HepG2 (cell line): Measurements from ENCODE around the gene USP8. TPM values are rescaled to one million over a fixed set of nuclear protein-coding genes. Genes with fewer than 3 reads are reported as not detected.
"Not testable (repeated sequence)": the region's sequence is repeated elsewhere in the genome, so short reads cannot be mapped to it uniquely, and the experiment has no call there.

Experiments used
- ATAC-seq: fragments of 200-7000 bp; cut with Tn5 transposase; 3 replicates; pipeline ENCODE4 v1.9.1; 2020; ENCODE audit warnings: mild to moderate bottlenecking, moderate library complexity
- BruUV-seq: library from RNA; stranded (reverse); fragments of 400-500 nt; replicated peaks from 2 replicates; lab custom pipeline; 2021; lab: Mats Ljungman, UMichigan
- CTCF ChIA-PET: fragments of 300-600 bp; formaldehyde crosslinking; extraction: SDS; loops from one replicate; lab custom pipeline; 2021; ENCODE audit warnings: low total read pairs, inconsistent platforms, low intra/inter-chr PET ratio; lab: Yijun Ruan, JAX
- POLR2A ChIA-PET: fragments of 350-600 bp; sonication (Branson Sonifier 250); formaldehyde crosslinking; loops from one replicate; lab custom pipeline; 2020; ENCODE audit warnings: antibody characterized with exemption, inconsistent platforms; lab: Yijun Ruan, JAX
- DNase-seq: peaks from one replicate; pipeline ENCODE4 v3.0.0-alpha.2; 2015; ENCODE audit warnings: low spot score
- FAIRE-seq: peaks from 3 replicates; lab custom pipeline; 2011; peaks lifted over from hg19 to GRCh38; lab: Jason Lieb, UNC
- H2AFZ ChIP-seq: one replicate; pipeline ENCODE4 v1.6.1; 2011; ENCODE audit warnings: low read length, inconsistent platforms
- H3K27ac ChIP-seq: fragments of 300-600 bp; 3 replicates; pipeline ENCODE4 v1.8.0; 2011; ENCODE audit warnings: mixed run types, mild to moderate bottlenecking, mixed read lengths, low read length, inconsistent platforms; ENCODE audit not compliant: insufficient read depth; ENCODE audit errors: extremely low read length
- H3K27me3 ChIP-seq, 2 experiments: fragments of 200-600 bp in 1 of 2; 2 replicates in 1 of 2; 3 replicates in 1 of 2; pipeline versions ENCODE4 v1.6.0 to v1.8.0; 2011; ENCODE audit warnings: low read length in 2 of 2, mild to moderate bottlenecking in 2 of 2, moderate library complexity in 2 of 2, inconsistent platforms in 1 of 2; ENCODE audit not compliant: insufficient read depth in 2 of 2, control insufficient read depth in 1 of 2
- H3K36me3 ChIP-seq, 2 experiments: fragments of 200-600 bp in 1 of 2; replicated peaks in 1 of 2; 2 replicates in 1 of 2; 3 replicates in 1 of 2; pipeline versions ENCODE4 v1.5.1 to v1.8.0; 2011; ENCODE audit warnings: low read length in 2 of 2, inconsistent platforms in 1 of 2; ENCODE audit not compliant: insufficient read depth in 2 of 2, control insufficient read depth in 1 of 2
- H3K4me1 ChIP-seq: 2 replicates; pipeline ENCODE4 v1.5.1; 2012; ENCODE audit warnings: low read length, inconsistent platforms; ENCODE audit not compliant: insufficient read depth
- H3K4me2 ChIP-seq: 2 replicates; pipeline ENCODE4 v1.6.0; 2011; ENCODE audit warnings: low read depth, low read length, inconsistent platforms
- H3K4me3 ChIP-seq, 3 experiments: fragments of 200-600 bp in 1 of 3; sonication (generic), shearing (Covaris generic) in 1 of 3; replicated peaks in 1 of 3; 2 replicates each; pipeline ENCODE4 v1.5.1; 2011 to 2016; ENCODE audit warnings: low read length in 3 of 3, inconsistent platforms in 2 of 3, low read depth in 2 of 3, mild to moderate bottlenecking in 2 of 3, control low read depth in 1 of 3, mixed read lengths in 1 of 3; ENCODE audit not compliant: insufficient read depth in 1 of 3
- H3K79me2 ChIP-seq: one replicate; pipeline ENCODE4 v1.6.1; 2011; ENCODE audit warnings: low read length, inconsistent platforms; ENCODE audit not compliant: insufficient read depth
- H3K9ac ChIP-seq: 2 replicates; pipeline ENCODE4 v1.6.0; 2011; ENCODE audit warnings: mild to moderate bottlenecking, low read depth, low read length, inconsistent platforms; ENCODE audit not compliant: insufficient read depth
- H3K9me3 ChIP-seq: 2 replicates; pipeline ENCODE4 v1.5.1; 2012; ENCODE audit warnings: mild to moderate bottlenecking, low read length
- H4K20me1 ChIP-seq: 2 replicates; pipeline ENCODE4 v1.6.0; 2011; ENCODE audit warnings: inconsistent platforms, mild to moderate bottlenecking, low read length, moderate library complexity; ENCODE audit not compliant: insufficient read depth
- CEBPG ChIP-seq: IDR thresholded peaks from 2 replicates; pipeline ENCODE4 v1.6.1; 2016
- E2F5 ChIP-seq: sonication (generic); formaldehyde crosslinking; conservative IDR thresholded peaks from 2 replicates; pipeline ENCODE4 v1.4.0; 2020; ENCODE audit warnings: missing genetic modification reagents
- HMGA1 ChIP-seq: sonication (generic); formaldehyde crosslinking; conservative IDR thresholded peaks from 2 replicates; pipeline ENCODE4 v1.4.0; 2020; ENCODE audit warnings: missing genetic modification reagents
- NFE2 ChIP-seq: sonication (generic); formaldehyde crosslinking; IDR thresholded peaks from 2 replicates; pipeline ENCODE4 v1.4.0; 2020; ENCODE audit warnings: missing genetic modification reagents
- NR2C2 ChIP-seq: sonication (generic); formaldehyde crosslinking; IDR thresholded peaks from 2 replicates; pipeline ENCODE4 v1.4.0; 2020; ENCODE audit warnings: missing genetic modification reagents, mild to moderate bottlenecking, moderate library complexity, borderline replicate concordance
- SMAD3 ChIP-seq: sonication (generic); formaldehyde crosslinking; IDR thresholded peaks from 2 replicates; pipeline ENCODE4 v1.4.0; 2020; ENCODE audit warnings: missing genetic modification reagents
- TGIF2 ChIP-seq: IDR thresholded peaks from 2 replicates; pipeline ENCODE4 v1.6.1; 2016; ENCODE audit warnings: control low read depth, missing compliant biosample characterization
- ZNF318 ChIP-seq: sonication (generic); formaldehyde crosslinking; IDR thresholded peaks from 2 replicates; pipeline ENCODE4 v1.4.0; 2020; ENCODE audit warnings: mild to moderate bottlenecking, missing genetic modification reagents
- ZNF530 ChIP-seq: sonication (generic); formaldehyde crosslinking; IDR thresholded peaks from 2 replicates; pipeline ENCODE4 v1.5.0; 2020; ENCODE audit warnings: low read depth, mild to moderate bottlenecking, missing genetic modification reagents
- ZNF556 ChIP-seq: sonication (generic); formaldehyde crosslinking; IDR thresholded peaks from 2 replicates; pipeline ENCODE4 v1.4.0; 2020; ENCODE audit warnings: mild to moderate bottlenecking, missing genetic modification reagents, borderline replicate concordance
- ZNF670 ChIP-seq: sonication (generic); formaldehyde crosslinking; IDR thresholded peaks from 2 replicates; pipeline ENCODE4 v1.8.0; 2022; ENCODE audit warnings: mild to moderate bottlenecking, missing genetic modification reagents, borderline replicate concordance
- WGBS: methylation state at CpG from one replicate; pipeline ENCODE4 v1.1.6; 2017; ENCODE audit warnings: low lambda C conversion rate; 5-methylcytosine and 5-hydroxymethylcytosine counted together
- in situ Hi-C: cut with HindIII; loops from 2 replicates; pipeline ENCODE4 v1.10.0; 2017; ENCODE audit warnings: low pct_unique_long_range_greater_than_20kb; ENCODE audit not compliant: extremely low pct_ligation_motif_present
- intact Hi-C: fragments of 100-400 bp; cut with micrococcal nuclease; formaldehyde crosslinking; loops from one replicate; pipeline ENCODE4 v1.10.0; 2022; ENCODE audit not compliant: unreplicated experiment
- polyA plus RNA-seq, 8 experiments: library from polyadenylated mRNA; depleted of rRNA in 3 of 8; stranded (reverse) in 7 of 8; unstranded in 1 of 8; fragments of >200 nt; fragmentation: Illumina TruSeq in 4 of 8; extraction: Trizol in 4 of 8; gene quantifications; 2 replicates each; pipeline versions ENCODE4 v1.2.1 to v1.2.3, GENCODE V29; 2011 to 2016; ENCODE audit warnings: low read depth in 4 of 8, missing spikeins in 1 of 8, mixed read lengths in 1 of 8; ENCODE audit not compliant: insufficient read depth in 1 of 8
- total RNA-seq, 5 experiments: library from RNA; depleted of rRNA; stranded (reverse); fragments of >200 nt; fragmentation: Illumina TruSeq; extraction: Trizol; gene quantifications; 2 replicates each; pipeline ENCODE4 v1.2.3, GENCODE V29; 2016; ENCODE audit warnings: low read depth in 1 of 5

The USP8 gene
- total and polyA plus RNA-seq, 2 of the 13 experiments (the other 11 are each of a cell fraction or from before 2014, with no cell fraction given): 36.4 to 50.7 TPM

GRCh38 chr15:50494547-50494946 is 70.3 kb downstream of the USP8 start:
- H3K27ac ChIP-seq, POLR2A ChIA-PET, intact Hi-C loops, ATAC-seq, H2AFZ ChIP-seq, DNase-seq, H3K4me3 ChIP-seq, H3K9me3 ChIP-seq, H3K79me2 ChIP-seq, BruUV-seq, CTCF ChIA-PET, H3K4me1 ChIP-seq, H3K4me2 ChIP-seq, FAIRE-seq, H3K27me3 ChIP-seq, H3K9ac ChIP-seq, in situ Hi-C loops, H4K20me1 ChIP-seq: not testable (repeated sequence)
- H3K36me3 ChIP-seq: peaks cover 19 to 68% of the 10 kb centered on the region in 2 experiments
- WGBS: 98% methylated on average over 2 of the region's 2 CpGs

- no peak overlapping the region for H3K4me3 ChIP-seq
- no peak for DNase-seq
- intact Hi-C loops (no loop called here), in situ Hi-C loops (no loop called here)
- no peaks in the 10 kb centered on the region for H3K9me3 ChIP-seq
- no peak overlapping the region for H3K27ac ChIP-seq
- CTCF ChIA-PET: no interaction called here
- no peak for ATAC-seq
- no peak overlapping the region for H2AFZ ChIP-seq
- H3K4me1 ChIP-seq: no peaks in the 10 kb centered on the region
- no TSS peak for BruUV-seq
- peaks cover 16 to 53% of the 10 kb centered on the region in 2 experiments for H3K36me3 ChIP-seq
- H4K20me1 ChIP-seq: no peaks in the 10 kb centered on the region
- 94% methylated on average over 2 of the region's 2 CpGs for WGBS
- POLR2A ChIA-PET: no interaction called here
- no peaks in the 10 kb centered on the region for H3K27me3 ChIP-seq
- no peaks in the 10 kb centered on the region for H3K79me2 ChIP-seq
- no peak overlapping the region for H3K4me2 ChIP-seq
- no peak overlapping the region for H3K9ac ChIP-seq
- FAIRE-seq: no peak
- TF ChIP-seq ZNF530 (CRISPR knock-in tag) (no peak), E2F5 (no peak), HMGA1 (no peak), TGIF2 (no peak), NFE2 (CRISPR knock-in tag) (no peak), SMAD3 (CRISPR knock-in tag) (no peak), ZNF318 (no peak), CEBPG (no peak), ZNF556 (no peak), NR2C2 (CRISPR knock-in tag) (no peak), ZNF670 (no peak)
Observed at GRCh38 chr15:50496692-50497091, 72.5 kb downstream of the USP8 start.
